Parathyroid adenoma (tissue), 2 donors: Measurements from ENCODE around the gene LASP1.

Experiments used
- H2AFZ ChIP-seq: fragments of 300-600 bp; sonication (generic); one replicate; pipeline ENCODE4 v1.7.0; 2017; ENCODE audit warnings: antibody characterized with exemption, mild to moderate bottlenecking
- H3K27ac ChIP-seq: fragments of 300-600 bp; sonication (generic); one replicate; pipeline ENCODE4 v1.7.0; 2017
- H3K27me3 ChIP-seq: fragments of 300-600 bp; sonication (generic); one replicate; pipeline ENCODE4 v1.7.0; 2017; ENCODE audit warnings: low read length; ENCODE audit not compliant: control insufficient read depth, insufficient read depth
- H3K36me3 ChIP-seq: fragments of 300-600 bp; sonication (generic); one replicate; pipeline ENCODE4 v1.7.0; 2017; ENCODE audit warnings: low read length; ENCODE audit not compliant: control insufficient read depth, insufficient read depth
- H3K4me1 ChIP-seq: fragments of 300-600 bp; sonication (generic); one replicate; pipeline ENCODE4 v1.7.0; 2017; ENCODE audit warnings: control low read depth
- H3K4me2 ChIP-seq: fragments of 300-600 bp; sonication (generic); one replicate; pipeline ENCODE4 v1.7.0; 2017; ENCODE audit warnings: low read length
- H3K4me3 ChIP-seq: fragments of 300-600 bp; sonication (generic); one replicate; pipeline ENCODE4 v1.7.0; 2017; ENCODE audit warnings: low read depth, low read length
- H3K79me2 ChIP-seq: fragments of 300-600 bp; sonication (generic); one replicate; pipeline ENCODE4 v1.7.0; 2017; ENCODE audit warnings: control low read depth
- H3K9ac ChIP-seq: fragments of 300-600 bp; sonication (generic); one replicate; pipeline ENCODE4 v1.7.0; 2017; ENCODE audit warnings: mild to moderate bottlenecking
- H3K9me3 ChIP-seq: fragments of 300-600 bp; sonication (generic); one replicate; pipeline ENCODE4 v1.7.0; 2017; ENCODE audit warnings: low read length; ENCODE audit not compliant: control insufficient read depth
- TF ChIP-seq, protein P1 (sequence below): fragments of 300-600 bp; sonication (generic); IDR thresholded peaks from one replicate; pipeline ENCODE4 v1.7.0; 2017; ENCODE audit warnings: antibody characterized with exemption, mild to moderate bottlenecking
- donor health status: primary hyperparathyroidism.

LASP1 gene

DNA sequence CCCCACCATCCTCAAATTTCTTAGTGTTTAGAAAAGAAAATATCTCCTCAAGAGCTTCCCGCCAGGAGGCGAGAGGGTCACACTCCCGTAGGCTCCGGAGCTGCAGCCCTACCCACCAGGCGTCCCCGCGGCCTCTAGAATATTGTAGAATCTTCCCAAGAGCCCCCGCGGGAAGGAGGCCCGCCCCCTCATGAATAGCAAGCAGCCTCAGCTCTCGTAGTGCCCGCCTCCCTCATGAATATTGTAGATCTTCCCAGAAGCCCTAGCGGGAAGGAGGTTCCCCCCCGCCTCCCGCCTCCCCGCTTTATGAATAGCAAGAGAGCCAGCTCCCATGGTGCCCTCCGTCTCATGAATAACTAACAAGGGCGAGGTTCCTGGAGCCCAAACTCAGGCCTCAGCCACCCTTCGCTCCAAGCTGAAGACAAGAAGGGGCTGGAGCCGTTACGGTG lies 97.5 kb downstream of the LASP1 start, which contains the start of gene FBXO47:
TSS of gene FBXO47 (minus strand) at position 114 of the 449 bp plus-strand sequence. CDS start 4,378 bp downstream, outside the sequence.
- H3K4me2 ChIP-seq = peak within 1 kb of the TSS; percentile 71
- no peaks in the 10 kb centered on the region for H3K9me3 ChIP-seq
- no peaks in the 10 kb centered on the region for H3K4me1 ChIP-seq
- H3K27ac ChIP-seq = no peak within 1 kb of the TSS
- no peaks in the 10 kb centered on the region for H3K27me3 ChIP-seq
- H3K9ac ChIP-seq = no peak within 1 kb of the TSS
- peak within 1 kb of the TSS; percentile 47 for H3K4me3 ChIP-seq
- TF ChIP-seq, protein P1, sequence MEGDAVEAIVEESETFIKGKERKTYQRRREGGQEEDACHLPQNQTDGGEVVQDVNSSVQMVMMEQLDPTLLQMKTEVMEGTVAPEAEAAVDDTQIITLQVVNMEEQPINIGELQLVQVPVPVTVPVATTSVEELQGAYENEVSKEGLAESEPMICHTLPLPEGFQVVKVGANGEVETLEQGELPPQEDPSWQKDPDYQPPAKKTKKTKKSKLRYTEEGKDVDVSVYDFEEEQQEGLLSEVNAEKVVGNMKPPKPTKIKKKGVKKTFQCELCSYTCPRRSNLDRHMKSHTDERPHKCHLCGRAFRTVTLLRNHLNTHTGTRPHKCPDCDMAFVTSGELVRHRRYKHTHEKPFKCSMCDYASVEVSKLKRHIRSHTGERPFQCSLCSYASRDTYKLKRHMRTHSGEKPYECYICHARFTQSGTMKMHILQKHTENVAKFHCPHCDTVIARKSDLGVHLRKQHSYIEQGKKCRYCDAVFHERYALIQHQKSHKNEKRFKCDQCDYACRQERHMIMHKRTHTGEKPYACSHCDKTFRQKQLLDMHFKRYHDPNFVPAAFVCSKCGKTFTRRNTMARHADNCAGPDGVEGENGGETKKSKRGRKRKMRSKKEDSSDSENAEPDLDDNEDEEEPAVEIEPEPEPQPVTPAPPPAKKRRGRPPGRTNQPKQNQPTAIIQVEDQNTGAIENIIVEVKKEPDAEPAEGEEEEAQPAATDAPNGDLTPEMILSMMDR = no peak
- peak within 1 kb of the TSS; percentile 35 for H2AFZ ChIP-seq
- no peaks in the 10 kb centered on the region for H3K79me2 ChIP-seq
- no peaks in the 10 kb centered on the region for H3K36me3 ChIP-seq

DNA sequence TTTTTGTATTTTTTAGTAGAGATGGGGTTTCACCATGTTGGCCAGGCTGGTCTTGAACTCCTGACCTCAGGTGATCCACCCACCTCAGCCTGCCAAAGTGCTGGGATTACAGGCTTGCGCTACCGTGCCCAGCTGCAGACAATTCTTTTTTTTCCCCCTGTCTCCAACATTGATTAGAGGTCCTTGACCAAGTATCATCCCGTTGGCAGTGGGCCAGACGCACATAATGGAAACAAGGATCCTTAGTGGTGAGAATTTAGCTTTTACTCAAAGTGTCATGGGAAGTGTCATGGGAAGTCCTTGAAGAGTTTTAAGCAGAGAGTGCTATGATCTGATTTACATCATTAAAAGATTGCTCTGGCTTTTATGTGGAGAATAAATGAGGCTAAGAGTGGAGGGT lies 99.4 kb downstream of the LASP1 start:
- no peak overlapping the region for H3K4me2 ChIP-seq
- no peak overlapping the region for H3K27ac ChIP-seq
- H3K4me1 ChIP-seq = no peaks in the 10 kb centered on the region
- no peak overlapping the region for H3K9ac ChIP-seq
- H3K27me3 ChIP-seq = no peaks in the 10 kb centered on the region
- H3K36me3 ChIP-seq = no peaks in the 10 kb centered on the region
- TF ChIP-seq, protein P1 = no peak
- no peak overlapping the region for H3K4me3 ChIP-seq
- no peaks in the 10 kb centered on the region for H3K79me2 ChIP-seq
- no peak overlapping the region for H2AFZ ChIP-seq
- H3K9me3 ChIP-seq = no peaks in the 10 kb centered on the region

DNA sequence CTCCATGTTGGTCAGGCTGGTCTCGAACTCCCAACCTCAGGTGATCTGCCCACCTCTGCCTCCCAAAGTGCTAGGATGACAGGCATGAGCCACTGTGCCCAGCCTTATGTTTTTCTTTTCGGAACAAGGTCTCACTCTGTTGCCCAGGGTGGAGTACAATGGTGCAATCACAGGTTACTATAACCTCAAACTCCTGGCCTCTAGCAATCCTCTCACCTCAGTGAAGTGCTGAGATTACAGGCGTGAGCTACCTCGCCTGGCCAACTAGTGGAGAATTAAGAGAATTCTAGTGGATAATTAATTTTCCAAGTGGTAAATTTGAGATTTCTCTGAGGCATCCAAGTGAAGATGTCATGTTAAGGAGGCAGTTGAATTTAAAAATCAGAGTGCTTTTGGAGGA lies 100.3 kb downstream of the LASP1 start:
- no peaks in the 10 kb centered on the region for H3K79me2 ChIP-seq
- H3K4me3 ChIP-seq = no peak overlapping the region
- no peaks in the 10 kb centered on the region for H3K36me3 ChIP-seq
- no peak overlapping the region for H3K4me2 ChIP-seq
- H3K27ac ChIP-seq = no peak overlapping the region
- H3K27me3 ChIP-seq = no peaks in the 10 kb centered on the region
- H2AFZ ChIP-seq = no peak overlapping the region
- H3K9ac ChIP-seq = no peak overlapping the region
- TF ChIP-seq, protein P1 = no peak
- no peaks in the 10 kb centered on the region for H3K9me3 ChIP-seq
- H3K4me1 ChIP-seq = no peaks in the 10 kb centered on the region

- Histone ChIP-seq H3K4me2 (no peak overlapping the region), H3K4me1 (no peaks in the 10 kb centered on the region), H3K27ac (no peak overlapping the region), H3K79me2 (no peaks in the 10 kb centered on the region), H3K9ac (no peak overlapping the region), H3K27me3 (no peaks in the 10 kb centered on the region), H3K36me3 (no peaks in the 10 kb centered on the region), H3K4me3 (no peak overlapping the region), H2AFZ (no peak overlapping the region), H3K9me3 (no peaks in the 10 kb centered on the region)
- TF ChIP-seq, protein P1 = no peak
Observed at GRCh38 chr17:38970804-38971203, 100.9 kb downstream of the LASP1 start.
